Measurements from ENCODE around the gene LRRC73.
"Not testable (repeated sequence)": the region's sequence is repeated elsewhere in the genome, so short reads cannot be mapped to it uniquely, and the experiment has no call there.

The LRRC73 gene

GRCh38 chr6:43459535-43459934 is 50.6 kb downstream of the LRRC73 start:
- DNase-seq, result no peak

- not testable (repeated sequence) for DNase-seq
These were observed 52.0 kb downstream of the LRRC73 start for GRCh38 chr6:43458154-43458553.

- DNase-seq, result no peak
These were observed 52.5 kb downstream of the LRRC73 start for GRCh38 chr6:43457643-43458042.

All from effector CD8-positive, alpha-beta T cell (primary cell).